ENCODE measurements around the gene ZNF532.

Gene ZNF532

DNA sequence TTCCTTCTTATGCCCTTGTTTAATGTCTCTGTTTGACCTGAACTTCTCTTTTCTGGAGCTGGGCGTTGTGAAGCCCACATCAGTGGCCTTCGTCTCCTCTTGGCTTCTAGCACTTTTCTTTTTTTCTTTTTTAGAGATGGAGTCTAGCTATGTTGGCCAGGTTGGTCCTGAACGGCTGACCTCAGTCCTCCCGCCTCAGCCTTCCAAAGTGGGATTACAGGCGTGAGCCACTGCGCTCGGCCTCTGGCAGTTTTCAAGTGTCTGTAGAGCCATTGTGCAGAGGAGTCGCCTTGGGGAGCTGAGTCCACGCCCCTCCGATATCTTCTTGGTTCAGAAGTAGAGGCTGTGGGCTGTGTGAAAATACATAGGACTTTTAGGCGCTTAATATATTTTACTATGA lies 36.5 kb downstream of the ZNF532 start:
- TF ChIP-seq, protein P1, sequence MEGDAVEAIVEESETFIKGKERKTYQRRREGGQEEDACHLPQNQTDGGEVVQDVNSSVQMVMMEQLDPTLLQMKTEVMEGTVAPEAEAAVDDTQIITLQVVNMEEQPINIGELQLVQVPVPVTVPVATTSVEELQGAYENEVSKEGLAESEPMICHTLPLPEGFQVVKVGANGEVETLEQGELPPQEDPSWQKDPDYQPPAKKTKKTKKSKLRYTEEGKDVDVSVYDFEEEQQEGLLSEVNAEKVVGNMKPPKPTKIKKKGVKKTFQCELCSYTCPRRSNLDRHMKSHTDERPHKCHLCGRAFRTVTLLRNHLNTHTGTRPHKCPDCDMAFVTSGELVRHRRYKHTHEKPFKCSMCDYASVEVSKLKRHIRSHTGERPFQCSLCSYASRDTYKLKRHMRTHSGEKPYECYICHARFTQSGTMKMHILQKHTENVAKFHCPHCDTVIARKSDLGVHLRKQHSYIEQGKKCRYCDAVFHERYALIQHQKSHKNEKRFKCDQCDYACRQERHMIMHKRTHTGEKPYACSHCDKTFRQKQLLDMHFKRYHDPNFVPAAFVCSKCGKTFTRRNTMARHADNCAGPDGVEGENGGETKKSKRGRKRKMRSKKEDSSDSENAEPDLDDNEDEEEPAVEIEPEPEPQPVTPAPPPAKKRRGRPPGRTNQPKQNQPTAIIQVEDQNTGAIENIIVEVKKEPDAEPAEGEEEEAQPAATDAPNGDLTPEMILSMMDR (IDR thresholded peaks at IDR 0.05), result no peak
- Histone ChIP-seq H3K4me3 (no peak overlapping the region), H3K27ac (no peak overlapping the region)
- no peak for DNase-seq (ENCODE audit: low spot score)

DNA sequence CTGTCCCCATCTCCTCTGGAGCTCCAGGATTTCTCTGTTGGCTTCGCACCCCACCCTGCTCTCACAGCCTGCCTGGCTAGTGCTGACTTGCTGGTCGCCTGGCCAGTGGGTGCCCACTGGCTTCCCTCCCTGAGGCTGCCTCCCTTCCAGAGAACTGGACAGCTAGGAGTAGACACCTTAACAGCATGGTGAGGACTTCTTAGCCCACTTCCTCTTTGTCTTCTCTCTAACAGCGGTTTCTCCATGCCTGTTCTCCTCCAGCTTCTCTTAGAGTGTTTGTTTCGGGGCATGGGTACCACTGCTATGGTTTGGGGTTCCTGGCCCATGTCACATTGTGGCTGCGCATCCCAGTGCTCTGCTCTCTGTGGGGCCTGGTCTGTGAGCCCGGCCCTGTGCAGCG lies 37.1 kb downstream of the ZNF532 start:
- Histone ChIP-seq H3K27ac (no peak overlapping the region), H3K4me3 (no peak overlapping the region)
- TF ChIP-seq, protein P1 (IDR thresholded peaks at IDR 0.05), result no peak
- no peak for DNase-seq (ENCODE audit: low spot score)

- Histone ChIP-seq H3K27ac (no peak overlapping the region), H3K4me3 (no peak overlapping the region)
- TF ChIP-seq, protein P1 (IDR thresholded peaks at IDR 0.05), result no peak
- no peak for DNase-seq (ENCODE audit: low spot score)
Measured at GRCh38 chr18:58902961-58903360, 38.3 kb downstream of the ZNF532 start.

- Histone ChIP-seq H3K27ac (no peak overlapping the region), H3K4me3 (no peak overlapping the region)
- TF ChIP-seq, protein P1 (IDR thresholded peaks at IDR 0.05), result no peak
- DNase-seq (ENCODE audit: low spot score), result no peak
Measured at GRCh38 chr18:58903533-58903932, 38.9 kb downstream of the ZNF532 start.

DNA sequence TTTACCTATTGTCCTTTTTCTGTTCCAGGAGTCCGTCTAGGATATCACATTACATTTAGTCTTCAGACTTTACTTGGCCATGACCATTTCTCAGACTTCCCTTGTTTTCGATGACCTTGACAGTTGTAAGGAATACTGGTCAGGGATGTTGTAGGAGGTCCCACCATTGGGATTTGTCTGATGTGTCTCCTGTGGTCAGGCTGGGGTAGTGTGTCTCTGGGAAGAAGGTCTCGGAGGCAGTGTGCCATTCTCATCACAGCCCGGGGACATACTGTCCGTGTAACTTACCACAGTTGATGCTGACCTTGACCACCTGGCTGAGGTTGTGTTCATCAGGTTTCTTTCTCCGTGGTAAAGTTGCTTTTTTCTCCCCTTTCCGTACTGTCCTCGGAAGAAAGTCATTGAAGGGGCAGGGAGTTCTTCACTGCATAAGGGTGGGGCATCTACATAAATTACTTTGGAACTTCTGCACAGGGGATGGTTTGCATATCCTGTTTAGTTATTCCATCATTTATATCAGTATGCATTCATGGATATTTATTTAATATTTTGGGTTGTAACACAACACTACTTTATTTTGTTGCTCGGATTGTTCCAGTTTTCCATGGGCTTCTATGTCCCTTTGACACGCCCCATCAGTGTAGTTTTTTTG lies 41.2 kb downstream of the ZNF532 start:
- no peak for DNase-seq (ENCODE audit: low spot score)
- H3K27ac ChIP-seq, result no peak overlapping the region
- TF ChIP-seq, protein P1 (IDR thresholded peaks at IDR 0.05), result no peak
- H3K4me3 ChIP-seq, result no peak overlapping the region

DNA sequence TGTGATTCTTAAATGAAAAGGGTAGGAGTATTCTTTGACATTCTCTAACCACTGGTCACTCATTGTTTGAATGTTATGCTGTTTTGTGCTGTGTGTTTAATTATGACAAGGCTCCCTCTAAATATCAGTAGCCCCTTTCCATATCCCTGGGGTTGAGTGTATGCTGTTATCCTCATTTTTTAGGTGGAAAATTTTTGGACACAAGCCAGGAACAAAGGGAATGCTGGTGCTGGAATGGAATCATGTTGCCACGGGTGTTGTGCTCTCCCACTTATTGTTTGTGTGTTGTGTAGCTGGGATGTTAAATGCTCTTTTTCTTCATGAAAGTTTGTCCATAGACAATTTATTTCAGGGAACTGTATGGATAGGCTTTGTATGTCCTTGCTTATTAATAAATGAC lies 43.3 kb downstream of the ZNF532 start:
- no peak for DNase-seq (ENCODE audit: low spot score)
- TF ChIP-seq, protein P1 (IDR thresholded peaks at IDR 0.05), result no peak
- Histone ChIP-seq H3K4me3 (no peak overlapping the region), H3K27ac (no peak overlapping the region)

DNA sequence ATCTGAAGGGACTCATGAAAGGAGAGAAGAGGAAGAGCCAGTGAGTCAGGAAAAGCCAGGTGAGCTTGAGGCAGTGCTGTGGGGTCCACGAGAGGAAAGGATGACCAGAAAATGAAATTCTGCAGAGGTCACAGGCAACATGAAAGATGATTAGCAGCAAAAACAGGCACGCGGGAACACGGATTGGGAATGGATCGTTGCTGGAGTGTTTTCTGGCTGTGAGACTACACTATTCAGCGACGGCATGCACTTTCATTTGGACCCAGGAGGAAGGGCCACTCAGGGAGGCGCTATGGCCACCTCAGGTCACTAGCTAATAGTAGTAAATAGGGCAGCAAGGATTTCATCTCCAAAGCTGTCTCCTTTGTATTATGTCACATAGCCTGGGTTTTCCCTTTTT lies 44.8 kb downstream of the ZNF532 start:
- no peak for DNase-seq (ENCODE audit: low spot score)
- no peak overlapping the region for H3K4me3 ChIP-seq
- TF ChIP-seq, protein P1 (IDR thresholded peaks at IDR 0.05), result no peak
- no peak overlapping the region for H3K27ac ChIP-seq

Data from coronary artery (tissue), 2 donors.